Activated naive CD8-positive, alpha-beta T cell treated with anti-CD3 and anti-CD28 coated beads, Interleukin-2, amount 10 ng/mL, durations not matched to agents 7 days and 5 days (primary cell): Measurements from ENCODE around the gene ABI3BP. TPM values are rescaled to one million over a fixed set of nuclear protein-coding genes. Genes with fewer than 3 reads are reported as not detected.

ENCODE experiments used
- ATAC-seq: fragments of 150-1000 bp; cut with Tn5 transposase; one replicate; pipeline ENCODE4 v1.10.0; 2021; ENCODE audit warnings: low read depth, moderate library complexity
- POLR2A ChIA-PET: fragments of 350-600 bp; sonication (Branson Sonifier 250); formaldehyde crosslinking; loops from one replicate; lab custom pipeline; 2021; ENCODE audit warnings: antibody characterized with exemption; lab: Charles Lee
- DNase-seq: peaks from one replicate; pipeline ENCODE4 v3.0.0; 2021
- H3K27ac Mint-ChIP-seq: one replicate; pipeline ENCODE4 v1.8.0; 2022; ENCODE audit warnings: mild to moderate bottlenecking, mixed read lengths
- H3K27me3 Mint-ChIP-seq: one replicate; pipeline ENCODE4 v1.8.0; 2022; ENCODE audit warnings: mild to moderate bottlenecking, moderate library complexity, mixed read lengths
- H3K36me3 Mint-ChIP-seq: one replicate; pipeline ENCODE4 v1.8.0; 2021; ENCODE audit warnings: mild to moderate bottlenecking, mixed read lengths
- H3K4me1 Mint-ChIP-seq: one replicate; pipeline ENCODE4 v1.8.0; 2021; ENCODE audit warnings: mixed read lengths
- H3K4me3 Mint-ChIP-seq: one replicate; pipeline ENCODE4 v1.8.0; 2022; ENCODE audit warnings: mild to moderate bottlenecking, moderate library complexity, mixed read lengths
- H3K9me3 Mint-ChIP-seq: one replicate; pipeline ENCODE4 v1.8.0; 2021; ENCODE audit warnings: mixed read lengths
- total RNA-seq, 2 experiments: library from RNA; stranded (reverse); gene quantifications; one replicate each; pipeline ENCODE4 v1.2.3, GENCODE V29; 2021

ABI3BP gene
- total RNA-seq, 2 experiments from 2014 or later = 0.17 TPM; not detected in 1

- no peaks in the 10 kb centered on the region for H3K4me1 Mint-ChIP-seq
- H3K27ac Mint-ChIP-seq = no peak overlapping the region
- ATAC-seq = no peak
- POLR2A ChIA-PET = no interaction called here
- H3K9me3 Mint-ChIP-seq = no peaks in the 10 kb centered on the region
- peaks cover 5% of the 10 kb centered on the region for H3K27me3 Mint-ChIP-seq
- no peak overlapping the region for H3K4me3 Mint-ChIP-seq
- no peaks in the 10 kb centered on the region for H3K36me3 Mint-ChIP-seq
- DNase-seq = no peak
These were observed 16.6 kb downstream of the ABI3BP start for GRCh38 chr3:100976611-100977010.

GRCh38 chr3:100975714-100976113 lies 17.5 kb downstream of the ABI3BP start:
- no peaks in the 10 kb centered on the region for H3K4me1 Mint-ChIP-seq
- DNase-seq (no peak), ATAC-seq (no peak)
- no peak overlapping the region for H3K27ac Mint-ChIP-seq
- H3K27me3 Mint-ChIP-seq = peaks cover 5% of the 10 kb centered on the region
- H3K36me3 Mint-ChIP-seq = no peaks in the 10 kb centered on the region
- H3K4me3 Mint-ChIP-seq = no peak overlapping the region
- H3K9me3 Mint-ChIP-seq = no peaks in the 10 kb centered on the region
- POLR2A ChIA-PET = no interaction called here

GRCh38 chr3:100973594-100973993 lies 19.6 kb downstream of the ABI3BP start:
- POLR2A ChIA-PET = no interaction called here
- no peaks in the 10 kb centered on the region for H3K9me3 Mint-ChIP-seq
- peaks cover 5% of the 10 kb centered on the region for H3K27me3 Mint-ChIP-seq
- ATAC-seq (no peak), DNase-seq (no peak)
- no peak overlapping the region for H3K4me3 Mint-ChIP-seq
- H3K4me1 Mint-ChIP-seq = no peaks in the 10 kb centered on the region
- no peak overlapping the region for H3K27ac Mint-ChIP-seq
- no peaks in the 10 kb centered on the region for H3K36me3 Mint-ChIP-seq

GRCh38 chr3:100972867-100973266 lies 20.4 kb downstream of the ABI3BP start:
- H3K4me1 Mint-ChIP-seq = no peaks in the 10 kb centered on the region
- POLR2A ChIA-PET = no interaction called here
- H3K9me3 Mint-ChIP-seq = no peaks in the 10 kb centered on the region
- ATAC-seq (no peak), DNase-seq (no peak)
- no peaks in the 10 kb centered on the region for H3K36me3 Mint-ChIP-seq
- no peak overlapping the region for H3K4me3 Mint-ChIP-seq
- no peak overlapping the region for H3K27ac Mint-ChIP-seq
- H3K27me3 Mint-ChIP-seq = peaks cover 5% of the 10 kb centered on the region

GRCh38 chr3:100972301-100972844 lies 20.8 kb downstream of the ABI3BP start:
- Mint-ChIP-seq H3K36me3 (no peaks in the 10 kb centered on the region), H3K27ac (no peak overlapping the region), H3K27me3 (peaks cover 5% of the 10 kb centered on the region), H3K4me3 (no peak overlapping the region), H3K4me1 (no peaks in the 10 kb centered on the region), H3K9me3 (no peaks in the 10 kb centered on the region)
- ATAC-seq = no peak
- no peak for DNase-seq
- POLR2A ChIA-PET = no interaction called here

GRCh38 chr3:100971798-100972197 lies 21.4 kb downstream of the ABI3BP start:
- peaks cover 5% of the 10 kb centered on the region for H3K27me3 Mint-ChIP-seq

GRCh38 chr3:100970477-100970990 lies 22.7 kb downstream of the ABI3BP start:
- no peak for DNase-seq
- POLR2A ChIA-PET = no interaction called here
- Mint-ChIP-seq H3K27me3 (peaks cover 5% of the 10 kb centered on the region), H3K27ac (no peak overlapping the region), H3K9me3 (no peaks in the 10 kb centered on the region), H3K4me3 (no peak overlapping the region), H3K4me1 (no peaks in the 10 kb centered on the region), H3K36me3 (no peaks in the 10 kb centered on the region)
- ATAC-seq = no peak

More at GRCh38 chr3:100971798-100972197, 21.4 kb downstream of the ABI3BP start:
- no peaks in the 10 kb centered on the region for H3K9me3 Mint-ChIP-seq
- POLR2A ChIA-PET = no interaction called here
- no peak overlapping the region for H3K4me3 Mint-ChIP-seq
- ATAC-seq (no peak), DNase-seq (no peak)
- H3K4me1 Mint-ChIP-seq = no peaks in the 10 kb centered on the region
- no peak overlapping the region for H3K27ac Mint-ChIP-seq
- no peaks in the 10 kb centered on the region for H3K36me3 Mint-ChIP-seq

- POLR2A ChIA-PET = no interaction called here
- H3K27me3 Mint-ChIP-seq = peaks cover 5% of the 10 kb centered on the region
- ATAC-seq = no peak
- no peak overlapping the region for H3K27ac Mint-ChIP-seq
- no peak overlapping the region for H3K4me3 Mint-ChIP-seq
- no peaks in the 10 kb centered on the region for H3K4me1 Mint-ChIP-seq
- no peaks in the 10 kb centered on the region for H3K36me3 Mint-ChIP-seq
- no peak for DNase-seq
- H3K9me3 Mint-ChIP-seq = no peaks in the 10 kb centered on the region
These were observed 24.0 kb downstream of the ABI3BP start for GRCh38 chr3:100968932-100969906.

GRCh38 chr3:100966807-100967206 lies 26.4 kb downstream of the ABI3BP start:
- H3K27ac Mint-ChIP-seq = no peak overlapping the region
- ATAC-seq = no peak
- H3K4me1 Mint-ChIP-seq = no peaks in the 10 kb centered on the region
- H3K27me3 Mint-ChIP-seq = no peaks in the 10 kb centered on the region
- POLR2A ChIA-PET = no interaction called here
- no peaks in the 10 kb centered on the region for H3K9me3 Mint-ChIP-seq
- DNase-seq = no peak
- H3K4me3 Mint-ChIP-seq = no peak overlapping the region
- no peaks in the 10 kb centered on the region for H3K36me3 Mint-ChIP-seq

- Mint-ChIP-seq H3K27ac (no peak overlapping the region), H3K4me1 (no peaks in the 10 kb centered on the region), H3K36me3 (no peaks in the 10 kb centered on the region), H3K9me3 (no peaks in the 10 kb centered on the region), H3K4me3 (no peak overlapping the region), H3K27me3 (no peaks in the 10 kb centered on the region)
- DNase-seq (no peak), ATAC-seq (no peak)
- POLR2A ChIA-PET = no interaction called here
These were observed 27.2 kb downstream of the ABI3BP start for GRCh38 chr3:100966049-100966491.

- DNase-seq (no peak), ATAC-seq (no peak)
- Mint-ChIP-seq H3K9me3 (no peaks in the 10 kb centered on the region), H3K27ac (no peak overlapping the region), H3K4me1 (no peaks in the 10 kb centered on the region), H3K27me3 (no peaks in the 10 kb centered on the region), H3K36me3 (no peaks in the 10 kb centered on the region), H3K4me3 (no peak overlapping the region)
- POLR2A ChIA-PET = no interaction called here
These were observed 30.2 kb downstream of the ABI3BP start for GRCh38 chr3:100963041-100963440.

- POLR2A ChIA-PET = no interaction called here
- Mint-ChIP-seq H3K27ac (no peak overlapping the region), H3K27me3 (no peaks in the 10 kb centered on the region), H3K36me3 (no peaks in the 10 kb centered on the region), H3K4me1 (no peaks in the 10 kb centered on the region), H3K9me3 (no peaks in the 10 kb centered on the region), H3K4me3 (no peak overlapping the region)
- no peak for ATAC-seq
- no peak for DNase-seq
These were observed 35.8 kb downstream of the ABI3BP start for GRCh38 chr3:100957261-100957986.

- no peak overlapping the region for H3K4me3 Mint-ChIP-seq
- POLR2A ChIA-PET = no interaction called here
- ATAC-seq (no peak), DNase-seq (no peak)
- H3K27me3 Mint-ChIP-seq = no peaks in the 10 kb centered on the region
- no peaks in the 10 kb centered on the region for H3K36me3 Mint-ChIP-seq
- H3K4me1 Mint-ChIP-seq = no peaks in the 10 kb centered on the region
- no peak overlapping the region for H3K27ac Mint-ChIP-seq
- H3K9me3 Mint-ChIP-seq = no peaks in the 10 kb centered on the region
These were observed 36.9 kb downstream of the ABI3BP start for GRCh38 chr3:100956276-100956675.
